ENCODE results near the gene RIN2. TPM values are rescaled to one million over a fixed set of nuclear protein-coding genes. Genes with fewer than 3 reads are reported as not detected.

Gene RIN2
- total RNA-seq, 1 experiment from 2014 or later = 1.0 TPM

DNA sequence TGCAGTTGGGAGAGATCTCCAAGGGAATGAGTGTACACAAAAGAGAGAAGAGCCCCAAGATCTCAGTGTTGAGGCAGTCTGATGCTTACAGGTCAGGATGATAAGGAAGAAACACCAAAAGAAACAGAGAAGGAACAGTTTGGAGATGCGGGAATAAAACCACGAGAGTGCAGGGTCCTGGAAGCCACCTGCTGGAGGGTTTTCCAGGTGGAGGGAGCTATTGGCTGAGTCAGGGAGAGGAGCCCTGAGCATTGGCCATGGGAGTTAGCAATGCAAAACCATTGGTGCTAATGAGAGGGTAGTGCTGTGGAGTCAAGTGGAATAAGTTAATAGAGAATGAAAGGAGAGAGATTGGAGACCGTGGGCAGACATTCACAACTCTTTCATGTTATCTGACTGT lies 39.2 kb upstream of the RIN2 start:
- Histone ChIP-seq H2BK120ac (ENCODE audit: low read depth, low read length, poor library complexity, severe bottlenecking) (no peak overlapping the region), H3K23ac (ENCODE audit: insufficient read length, low read depth, low read length) (no peak overlapping the region), H4K20me1 (ENCODE audit: control insufficient read depth, insufficient read depth, insufficient read length) (no peaks in the 10 kb centered on the region), H3K23me2 (ENCODE audit: insufficient read length, low read depth, low read length, poor library complexity, severe bottlenecking) (no peaks in the 10 kb centered on the region), H4K91ac (ENCODE audit: insufficient read length, low read depth, low read length) (no peak overlapping the region), H3K27me3 (ENCODE audit: insufficient read depth, low read length) (no peaks in the 10 kb centered on the region), H3K9ac (ENCODE audit: extremely low read depth, insufficient read length, low read length) (no peak overlapping the region), H3K4me2 (ENCODE audit: insufficient read depth, insufficient read length, low read length) (no peak overlapping the region), H3K18ac (ENCODE audit: insufficient read length, low read depth, low read length) (no peak overlapping the region), H3K79me1 (ENCODE audit: insufficient read depth, low read depth, low read length, poor library complexity, severe bottlenecking) (no peaks in the 10 kb centered on the region), H2BK12ac (ENCODE audit: insufficient read length, low read depth, low read length) (no peak overlapping the region), H2BK20ac (ENCODE audit: low read depth, low read length, poor library complexity, severe bottlenecking) (no peak overlapping the region), H3K56ac (ENCODE audit: insufficient read length, low read depth, low read length) (no peak overlapping the region), H3K27ac (ENCODE audit: insufficient read length, low read depth, low read length) (no peak overlapping the region), H2BK5ac (ENCODE audit: insufficient read length, low read length) (no peak overlapping the region), H2AK5ac (ENCODE audit: insufficient read length, low read length) (no peak overlapping the region), H3K4ac (ENCODE audit: low read depth, low read length) (no peak overlapping the region), H3K14ac (ENCODE audit: insufficient read depth, low read length) (no peak overlapping the region), H3T11ph (ENCODE audit: low read length) (no peak overlapping the region), H3K9me3 (ENCODE audit: control insufficient read depth, low read depth, low read length) (peaks cover 12% of the 10 kb centered on the region), H4K5ac (ENCODE audit: insufficient read length, low read depth, low read length) (no peak overlapping the region), H3K4me1 (ENCODE audit: insufficient read depth, low read length) (no peaks in the 10 kb centered on the region), H2BK15ac (ENCODE audit: low read depth, low read length) (no peak overlapping the region), H4K8ac (replicated peaks; ENCODE audit: insufficient read length, low read depth, low read length) (no peak overlapping the region), H2AFZ (ENCODE audit: low read length) (no peak overlapping the region), H3K79me2 (ENCODE audit: insufficient read depth, low read length) (no peaks in the 10 kb centered on the region; the same call in 1 of the 2 replicates)
- Mint-ChIP-seq H3K4me3 (no peak overlapping the region), H3K27me3 (ENCODE audit: low read depth) (peaks cover 9% of the 10 kb centered on the region), H3K27ac (no peak overlapping the region), H3K9me3 (peaks cover 10 to 21% of the 10 kb centered on the region in 2 experiments; a peak in 4 of 5 replicates), H3K36me3 (ENCODE audit: insufficient read depth in 1 of 3, low read depth in 3 of 3) (peaks cover 2 to 6% (median 6%) of the 10 kb centered on the region in 3 experiments; a peak in 2 of 7 replicates), H3K4me1 (no peaks in the 10 kb centered on the region)
- TF ChIP-seq, protein P1, sequence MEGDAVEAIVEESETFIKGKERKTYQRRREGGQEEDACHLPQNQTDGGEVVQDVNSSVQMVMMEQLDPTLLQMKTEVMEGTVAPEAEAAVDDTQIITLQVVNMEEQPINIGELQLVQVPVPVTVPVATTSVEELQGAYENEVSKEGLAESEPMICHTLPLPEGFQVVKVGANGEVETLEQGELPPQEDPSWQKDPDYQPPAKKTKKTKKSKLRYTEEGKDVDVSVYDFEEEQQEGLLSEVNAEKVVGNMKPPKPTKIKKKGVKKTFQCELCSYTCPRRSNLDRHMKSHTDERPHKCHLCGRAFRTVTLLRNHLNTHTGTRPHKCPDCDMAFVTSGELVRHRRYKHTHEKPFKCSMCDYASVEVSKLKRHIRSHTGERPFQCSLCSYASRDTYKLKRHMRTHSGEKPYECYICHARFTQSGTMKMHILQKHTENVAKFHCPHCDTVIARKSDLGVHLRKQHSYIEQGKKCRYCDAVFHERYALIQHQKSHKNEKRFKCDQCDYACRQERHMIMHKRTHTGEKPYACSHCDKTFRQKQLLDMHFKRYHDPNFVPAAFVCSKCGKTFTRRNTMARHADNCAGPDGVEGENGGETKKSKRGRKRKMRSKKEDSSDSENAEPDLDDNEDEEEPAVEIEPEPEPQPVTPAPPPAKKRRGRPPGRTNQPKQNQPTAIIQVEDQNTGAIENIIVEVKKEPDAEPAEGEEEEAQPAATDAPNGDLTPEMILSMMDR (conservative IDR thresholded peaks at IDR 0.05) = no peak
- no peak for DNase-seq
- no CpG with 5 or more reads among the region's 3 CpGs for WGBS (ENCODE audit: extremely low coverage, insufficient read length, low lambda C conversion rate)

Data from H9 (cell line).